GM23338 (cell line): ENCODE measurements around the gene ZBTB1. TPM values are rescaled to one million over a fixed set of nuclear protein-coding genes. Genes with fewer than 3 reads are reported as not detected.
"Not testable (repeated sequence)": the region's sequence is repeated elsewhere in the genome, so short reads cannot be mapped to it uniquely, and the experiment has no call there.

ENCODE experiments used
- ATAC-seq: fragments of 200-7000 bp; cut with Tn5 transposase; 3 replicates; pipeline ENCODE4 v1.9.1; 2020
- DNase-seq: peaks from one replicate; pipeline ENCODE4 v3.0.0-alpha.2; 2015; ENCODE audit warnings: low spot score
- H2AFZ ChIP-seq: fragments of 200-600 bp; sonication (generic); 2 replicates; pipeline ENCODE4 v1.8.0; 2016; ENCODE audit warnings: antibody characterized with exemption, mild to moderate bottlenecking, moderate library complexity
- H3F3A ChIP-seq: fragments of 200-600 bp; sonication (generic); replicated peaks from 2 replicates; pipeline ENCODE4 v1.8.0; 2017; ENCODE audit warnings: antibody characterized with exemption, mixed run types, low read depth
- H3K27ac ChIP-seq: fragments of 200-600 bp; sonication (generic); 2 replicates; pipeline ENCODE4 v1.6.1; 2016; ENCODE audit warnings: low read depth
- H3K27me3 ChIP-seq: fragments of 200-600 bp; sonication (generic); 2 replicates; pipeline ENCODE4 v1.8.0; 2016; ENCODE audit warnings: mild to moderate bottlenecking, mixed run types, moderate library complexity; ENCODE audit not compliant: insufficient read depth
- H3K36me3 ChIP-seq: fragments of 200-600 bp; sonication (generic); 2 replicates; pipeline ENCODE4 v1.8.0; 2016; ENCODE audit warnings: mild to moderate bottlenecking; ENCODE audit not compliant: insufficient read depth
- H3K4me1 ChIP-seq: fragments of 200-600 bp; sonication (generic); 2 replicates; pipeline ENCODE4 v1.8.0; 2016; ENCODE audit warnings: mild to moderate bottlenecking, moderate library complexity; ENCODE audit not compliant: insufficient read depth
- H3K4me2 ChIP-seq: fragments of 200-600 bp; sonication (generic); 2 replicates; pipeline ENCODE4 v1.7.1; 2017; ENCODE audit warnings: mixed run types
- H3K4me3 ChIP-seq: fragments of 200-600 bp; sonication (generic); 2 replicates; pipeline ENCODE4 v1.6.1; 2016; ENCODE audit warnings: mixed run types
- H3K79me2 ChIP-seq: fragments of 200-600 bp; sonication (generic); replicated peaks from 2 replicates; pipeline ENCODE4 v1.8.0; 2017; ENCODE audit warnings: mild to moderate bottlenecking; ENCODE audit not compliant: insufficient read depth
- H3K9me2 ChIP-seq: fragments of 200-600 bp; sonication (generic); 2 replicates; pipeline ENCODE4 v1.8.0; 2017; ENCODE audit not compliant: insufficient read depth
- H4K20me1 ChIP-seq: fragments of 200-600 bp; sonication (generic); replicated peaks from 2 replicates; pipeline ENCODE4 v1.8.0; 2017; ENCODE audit warnings: mild to moderate bottlenecking; ENCODE audit not compliant: insufficient read depth
- H3K27ac Mint-ChIP-seq: 2 replicates; pipeline ENCODE4 v1.8.0; 2020; ENCODE audit warnings: inconsistent platforms, mild to moderate bottlenecking, moderate library complexity, mixed read lengths
- H3K27me3 Mint-ChIP-seq: 3 replicates; pipeline ENCODE4 v1.8.0; 2022; ENCODE audit warnings: low read depth, mild to moderate bottlenecking, moderate library complexity, mixed read lengths, inconsistent platforms; ENCODE audit not compliant: insufficient read depth, poor library complexity
- H3K36me3 Mint-ChIP-seq: 3 replicates; pipeline ENCODE4 v1.8.0; 2021; ENCODE audit warnings: low read depth, mild to moderate bottlenecking, inconsistent platforms, moderate library complexity, mixed read lengths
- H3K4me1 Mint-ChIP-seq: 3 replicates; pipeline ENCODE4 v1.8.0; 2020; ENCODE audit warnings: mild to moderate bottlenecking, inconsistent platforms, mixed read lengths
- H3K4me3 Mint-ChIP-seq: 3 replicates; pipeline ENCODE4 v1.8.0; 2021; ENCODE audit warnings: moderate library complexity, mild to moderate bottlenecking, inconsistent platforms, mixed read lengths
- H3K9me3 Mint-ChIP-seq: 3 replicates; pipeline ENCODE4 v1.8.0; 2020; ENCODE audit warnings: moderate library complexity, mild to moderate bottlenecking, inconsistent platforms, mixed read lengths
- CTCF ChIP-seq, 2 experiments: fragments of 200-600 bp in 1 of 2; sonication (generic) in 1 of 2; conservative IDR thresholded peaks; 2 replicates each; pipeline versions ENCODE4 v1.5.1 to v1.6.1; 2016 to 2017; ENCODE audit warnings: antibody characterized with exemption in 2 of 2, low read depth in 2 of 2, mild to moderate bottlenecking in 2 of 2, moderate library complexity in 1 of 2
- POLR2AphosphoS5 ChIP-seq: IDR thresholded peaks from 2 replicates; pipeline ENCODE4 v1.6.1; 2016; ENCODE audit warnings: antibody characterized with exemption, low read depth
- REST ChIP-seq: IDR thresholded peaks from one replicate; pipeline ENCODE4 v1.6.1; 2018; ENCODE audit warnings: antibody characterized with exemption; ENCODE audit not compliant: unreplicated experiment
- ZNF114 ChIP-seq: fragments of 250-450 bp; sonication (Bioruptor Pico); IDR thresholded peaks from 2 replicates; pipeline ENCODE4 v1.5.0; 2020; ENCODE audit warnings: mild to moderate bottlenecking, moderate library complexity
- polyA plus RNA-seq: library from polyadenylated mRNA; unstranded; fragments of >200 nt; fragmentation: Nextera tagmentation; extraction: Ambion mirVana; gene quantifications from 2 replicates; pipeline ENCODE4 v1.2.1, GENCODE V29; 2016
- total RNA-seq: library from RNA; depleted of rRNA; stranded (reverse); fragments of >200 nt; shearing (Covaris generic); gene quantifications from 2 replicates; pipeline ENCODE4 v1.2.3, GENCODE V29; 2014

ZBTB1 gene
- total and polyA plus RNA-seq, 2 experiments from 2014 or later, result 11.2 to 33.0 TPM

GRCh38 chr14:64516969-64517368 is 12.4 kb downstream of the ZBTB1 start:
- Histone ChIP-seq H3K36me3 (no peaks in the 10 kb centered on the region), H3K4me3 (no peak overlapping the region), H3K4me2 (no peak overlapping the region), H3K27ac (no peak overlapping the region), H3K27me3 (no peaks in the 10 kb centered on the region), H3K4me1 (no peaks in the 10 kb centered on the region), H3K79me2 (peaks cover 90% of the 10 kb centered on the region), H4K20me1 (peaks cover 32% of the 10 kb centered on the region), H3K9me2 (no peaks in the 10 kb centered on the region), H2AFZ (no peak overlapping the region), H3F3A (no peaks in the 10 kb centered on the region)
- Mint-ChIP-seq H3K9me3 (no peaks in the 10 kb centered on the region; the same call in 2 of the 3 replicates), H3K27me3 (no peaks in the 10 kb centered on the region), H3K4me1 (no peaks in the 10 kb centered on the region; the same call in 2 of the 3 replicates), H3K27ac (no peak overlapping the region), H3K36me3 (no peaks in the 10 kb centered on the region; the same call in 2 of the 3 replicates), H3K4me3 (no peak overlapping the region)
- ATAC-seq (no peak), DNase-seq (no peak)
- TF ChIP-seq ZNF114 (CRISPR knock-in tag) (no peak), POLR2AphosphoS5 (no peak)

DNA sequence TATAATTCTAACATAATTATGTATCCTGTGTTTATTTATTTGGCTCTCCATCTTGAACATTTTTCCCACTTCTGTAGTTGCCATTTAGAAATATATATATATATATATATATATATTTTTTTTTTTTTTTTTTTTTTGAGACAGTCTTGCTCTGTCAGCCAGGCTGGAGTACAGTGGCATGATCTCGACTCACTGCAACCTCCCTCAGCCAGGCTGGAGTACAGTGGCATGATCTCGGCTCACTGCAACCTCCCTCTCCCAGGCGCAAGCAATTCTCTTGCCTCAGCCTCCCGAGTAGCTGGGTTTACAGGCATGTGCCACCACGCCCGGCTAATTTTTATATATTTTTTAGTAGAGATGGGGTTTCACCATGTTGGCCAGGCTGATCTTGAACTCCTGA is 13.1 kb downstream of the ZBTB1 start:
- H3K4me2 ChIP-seq, H3K9me3 Mint-ChIP-seq, H3K36me3 ChIP-seq, H3K27ac ChIP-seq, H3K27me3 Mint-ChIP-seq, H3K9me2 ChIP-seq, H3K4me1 ChIP-seq, H3K27ac Mint-ChIP-seq, ATAC-seq, H3K4me3 ChIP-seq, H3K4me3 Mint-ChIP-seq, H3K4me1 Mint-ChIP-seq, H3F3A ChIP-seq, H3K36me3 Mint-ChIP-seq, H3K27me3 ChIP-seq, H2AFZ ChIP-seq, DNase-seq: not testable (repeated sequence)
- Histone ChIP-seq H3K79me2 (peaks cover 89% of the 10 kb centered on the region), H4K20me1 (peaks cover 32% of the 10 kb centered on the region)

GRCh38 chr14:64518229-64518628 is 13.7 kb downstream of the ZBTB1 start:
- H4K20me1 ChIP-seq, result peaks cover 29% of the 10 kb centered on the region
- no peaks in the 10 kb centered on the region for H3K36me3 ChIP-seq
- Mint-ChIP-seq H3K27me3 (no peaks in the 10 kb centered on the region), H3K4me3 (no peak overlapping the region), H3K4me1 (no peaks in the 10 kb centered on the region; the same call in 2 of the 3 replicates), H3K36me3 (no peaks in the 10 kb centered on the region; the same call in 2 of the 3 replicates), H3K27ac (no peak overlapping the region), H3K9me3 (no peaks in the 10 kb centered on the region; the same call in 2 of the 3 replicates)
- no peaks in the 10 kb centered on the region for H3K27me3 ChIP-seq
- H3K79me2 ChIP-seq, result peaks cover 89% of the 10 kb centered on the region
- H3K9me2 ChIP-seq, result no peaks in the 10 kb centered on the region
- ATAC-seq (no peak), DNase-seq (no peak)
- TF ChIP-seq CTCF (conservative IDR thresholded peaks at IDR 0.05; ENCODE audit: low read depth in 2 of 2), result no peak
- TF ChIP-seq REST, result no peak
- H3K4me2 ChIP-seq, result no peak overlapping the region
- H3K4me3 ChIP-seq, result no peak overlapping the region
- no peaks in the 10 kb centered on the region for H3F3A ChIP-seq
- H3K27ac ChIP-seq, result no peak overlapping the region
- H3K4me1 ChIP-seq, result no peaks in the 10 kb centered on the region
- H2AFZ ChIP-seq, result no peak overlapping the region
